A673 (cell line): ENCODE data around the gene KRTAP9-2. TPM values are rescaled to one million over a fixed set of nuclear protein-coding genes. Genes with fewer than 3 reads are reported as not detected.
"Not testable (repeated sequence)": the region's sequence is repeated elsewhere in the genome, so short reads cannot be mapped to it uniquely, and the experiment has no call there.

Source experiments
- BruUV-seq: library from RNA; stranded (reverse); fragments of 400-500 nt; replicated peaks from 2 replicates; lab custom pipeline; 2021; lab: Mats Ljungman, UMichigan
- CTCF ChIA-PET: fragments of 300-600 bp; sonication (Branson Sonifier 250); formaldehyde crosslinking; loops from one replicate; lab custom pipeline; 2022; ENCODE audit warnings: antibody characterized with exemption; lab: Charles Lee
- POLR2A ChIA-PET: fragments of 300-600 bp; sonication (Branson Sonifier 250); formaldehyde crosslinking; loops from one replicate; lab custom pipeline; 2022; ENCODE audit warnings: antibody characterized with exemption; ENCODE audit not compliant: low non-redundant PET; lab: Charles Lee
- DNase-seq: peaks from one replicate; pipeline ENCODE4 v3.0.0-alpha.2; 2015; ENCODE audit warnings: low spot score
- H3K27ac ChIP-seq: fragments of 200-600 bp; sonication (generic); 2 replicates; pipeline ENCODE4 v1.5.1; 2016; ENCODE audit warnings: mixed run types, low read depth, mild to moderate bottlenecking, mixed read lengths, antibody characterized with exemption, low read length; ENCODE audit not compliant: poor library complexity, severe bottlenecking
- H3K27me3 ChIP-seq: fragments of 200-600 bp; sonication (generic); replicated peaks from 2 replicates; pipeline ENCODE4 v1.6.1; 2017; ENCODE audit warnings: mixed run types, low read depth, mild to moderate bottlenecking, mixed read lengths, antibody characterized with exemption, low read length; ENCODE audit not compliant: insufficient read depth, poor library complexity
- H3K36me3 ChIP-seq: fragments of 200-600 bp; sonication (generic); 2 replicates; pipeline ENCODE4 v1.6.1; 2016; ENCODE audit warnings: mixed run types, mild to moderate bottlenecking, mixed read lengths, antibody characterized with exemption, low read length; ENCODE audit not compliant: insufficient read depth, poor library complexity, severe bottlenecking
- H3K4me1 ChIP-seq: fragments of 200-600 bp; sonication (generic); 2 replicates; pipeline ENCODE4 v1.6.1; 2017; ENCODE audit warnings: mixed run types, mild to moderate bottlenecking, mixed read lengths, antibody characterized with exemption, low read length; ENCODE audit not compliant: insufficient read depth, poor library complexity, severe bottlenecking
- H3K4me3 ChIP-seq: fragments of 200-600 bp; sonication (generic); 2 replicates; pipeline ENCODE4 v1.5.1; 2016; ENCODE audit warnings: low read depth, mixed run types, mild to moderate bottlenecking, mixed read lengths, low read length; ENCODE audit not compliant: poor library complexity, severe bottlenecking
- H3K9me3 ChIP-seq: fragments of 200-600 bp; sonication (generic); 2 replicates; pipeline ENCODE4 v1.6.1; 2016; ENCODE audit warnings: mixed run types, low read depth, mild to moderate bottlenecking, mixed read lengths, antibody characterized with exemption, low read length; ENCODE audit not compliant: poor library complexity, severe bottlenecking
- EZH2 ChIP-seq: fragments of 200-600 bp; sonication (generic); IDR thresholded peaks from 2 replicates; pipeline ENCODE4 v1.6.1; 2017; ENCODE audit warnings: borderline replicate concordance, low read depth, mild to moderate bottlenecking, mixed read lengths, antibody characterized with exemption, low read length; ENCODE audit not compliant: poor library complexity, severe bottlenecking
- intact Hi-C: fragments of 100-400 bp; cut with micrococcal nuclease; formaldehyde crosslinking; loops from one replicate; pipeline ENCODE4 v1.10.0; 2022; ENCODE audit not compliant: unreplicated experiment
- total RNA-seq: library from RNA; stranded (reverse); gene quantifications from 2 replicates; pipeline ENCODE4 v1.2.3, GENCODE V29; 2021
- TF ChIP-seq, protein P1 (sequence below): fragments of 300-800, 200-600 bp; sonication (generic); conservative IDR thresholded peaks from 2 replicates; pipeline ENCODE4 v1.5.1; 2017; ENCODE audit warnings: low read depth, mild to moderate bottlenecking, antibody characterized with exemption, low read length, moderate library complexity, mixed read lengths

KRTAP9-2 gene
- total RNA-seq, 1 experiment from 2014 or later: not detected

DNA sequence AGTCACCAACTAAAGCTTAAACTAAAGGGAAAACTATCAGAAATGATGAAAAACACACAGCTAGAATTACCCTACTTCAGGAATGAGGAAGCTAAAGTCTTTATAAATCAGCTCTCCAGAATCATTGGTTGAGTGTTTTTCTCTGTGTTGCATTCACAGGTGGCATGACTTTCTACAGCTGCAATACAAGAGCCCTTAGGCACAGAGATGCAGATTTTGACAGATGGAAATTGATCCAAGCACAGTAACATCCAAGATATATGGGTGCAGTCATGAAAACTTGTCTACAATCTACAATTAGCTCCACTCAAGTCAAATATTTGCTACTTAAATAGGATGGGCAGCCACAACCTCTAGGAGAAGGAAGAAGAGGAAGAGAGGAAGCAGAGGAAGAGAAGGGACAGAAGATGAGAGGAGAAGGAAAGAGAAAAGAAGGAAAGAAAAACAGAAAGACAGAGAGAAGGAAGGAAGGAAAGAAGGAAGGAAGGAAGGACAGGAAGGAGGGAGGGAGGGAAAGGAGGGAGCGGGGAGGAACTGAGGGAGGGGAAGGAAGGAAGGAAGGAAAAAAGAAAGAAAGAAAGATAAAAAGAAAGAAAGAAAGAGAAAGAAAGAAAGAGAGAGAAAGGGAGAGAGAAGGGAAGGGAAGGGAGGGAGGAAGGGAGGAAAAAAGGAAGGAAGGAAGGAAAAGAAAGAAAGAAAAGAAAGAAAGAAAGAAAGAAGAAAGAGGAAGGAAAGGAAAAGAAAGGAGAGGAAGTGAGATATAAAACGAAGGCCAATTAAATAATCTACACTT, 20.7 kb downstream of the KRTAP9-2 start:
- BruUV-seq, H3K9me3 ChIP-seq, intact Hi-C loops, H3K4me3 ChIP-seq, H3K36me3 ChIP-seq, POLR2A ChIA-PET, H3K4me1 ChIP-seq, CTCF ChIA-PET, H3K27me3 ChIP-seq, DNase-seq, H3K27ac ChIP-seq: not testable (repeated sequence)

DNA sequence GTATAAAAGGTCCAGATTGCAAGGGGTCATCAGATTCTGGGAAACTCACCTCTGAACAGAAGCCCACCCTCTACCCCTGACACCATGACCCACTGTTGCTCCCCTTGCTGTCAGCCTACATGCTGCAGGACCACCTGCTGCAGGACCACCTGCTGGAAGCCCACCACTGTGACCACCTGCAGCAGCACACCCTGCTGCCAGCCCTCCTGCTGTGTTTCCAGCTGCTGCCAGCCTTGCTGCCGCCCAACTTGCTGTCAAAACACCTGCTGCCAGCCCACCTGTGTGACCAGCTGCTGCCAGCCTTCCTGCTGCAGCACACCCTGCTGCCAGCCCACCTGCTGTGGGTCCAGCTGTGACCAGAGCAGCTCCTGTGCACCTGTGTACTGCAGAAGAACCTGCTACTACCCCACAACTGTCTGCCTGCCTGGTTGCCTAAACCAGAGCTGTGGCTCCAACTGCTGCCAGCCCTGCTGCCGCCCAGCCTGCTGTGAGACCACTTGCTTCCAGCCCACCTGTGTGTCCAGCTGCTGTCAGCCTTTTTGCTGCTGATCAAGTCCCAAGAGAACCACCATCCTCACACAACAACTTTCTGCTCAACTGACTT, 23.3 kb downstream of the KRTAP9-2 start, which contains the start of gene KRTAP9-4:
KRTAP9-4 (plus strand) TSS at position 51 of the 604 bp plus-strand sequence; CDS start at position 85, 34 bp downstream.
- BruUV-seq, H3K36me3 ChIP-seq, DNase-seq, POLR2A ChIA-PET, H3K27me3 ChIP-seq, CTCF ChIA-PET, intact Hi-C loops, H3K27ac ChIP-seq, H3K9me3 ChIP-seq, H3K4me1 ChIP-seq, H3K4me3 ChIP-seq: not testable (repeated sequence)

DNA sequence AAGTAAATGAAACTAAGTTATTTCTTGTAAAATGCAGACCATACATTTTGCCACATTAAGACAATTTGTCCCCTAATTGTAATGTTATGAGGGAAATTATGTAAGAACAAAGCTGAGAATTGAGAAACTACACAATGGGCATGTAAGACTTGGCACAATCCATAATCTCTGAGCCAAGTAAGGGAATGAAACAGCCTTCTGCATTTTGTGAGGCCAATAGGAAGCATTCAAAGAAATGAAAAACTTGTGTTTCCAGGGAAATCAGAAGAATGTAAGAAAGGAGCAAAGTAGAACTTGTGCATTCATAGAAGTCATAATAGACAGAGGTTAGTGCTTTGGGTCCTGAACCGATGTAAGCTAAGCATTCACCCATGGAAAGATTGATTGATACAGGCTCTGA, 24.8 kb downstream of the KRTAP9-2 start:
- DNase-seq: no peak
- POLR2A ChIA-PET: no interaction called here
- TF ChIP-seq, protein P1, sequence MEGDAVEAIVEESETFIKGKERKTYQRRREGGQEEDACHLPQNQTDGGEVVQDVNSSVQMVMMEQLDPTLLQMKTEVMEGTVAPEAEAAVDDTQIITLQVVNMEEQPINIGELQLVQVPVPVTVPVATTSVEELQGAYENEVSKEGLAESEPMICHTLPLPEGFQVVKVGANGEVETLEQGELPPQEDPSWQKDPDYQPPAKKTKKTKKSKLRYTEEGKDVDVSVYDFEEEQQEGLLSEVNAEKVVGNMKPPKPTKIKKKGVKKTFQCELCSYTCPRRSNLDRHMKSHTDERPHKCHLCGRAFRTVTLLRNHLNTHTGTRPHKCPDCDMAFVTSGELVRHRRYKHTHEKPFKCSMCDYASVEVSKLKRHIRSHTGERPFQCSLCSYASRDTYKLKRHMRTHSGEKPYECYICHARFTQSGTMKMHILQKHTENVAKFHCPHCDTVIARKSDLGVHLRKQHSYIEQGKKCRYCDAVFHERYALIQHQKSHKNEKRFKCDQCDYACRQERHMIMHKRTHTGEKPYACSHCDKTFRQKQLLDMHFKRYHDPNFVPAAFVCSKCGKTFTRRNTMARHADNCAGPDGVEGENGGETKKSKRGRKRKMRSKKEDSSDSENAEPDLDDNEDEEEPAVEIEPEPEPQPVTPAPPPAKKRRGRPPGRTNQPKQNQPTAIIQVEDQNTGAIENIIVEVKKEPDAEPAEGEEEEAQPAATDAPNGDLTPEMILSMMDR: no peak
- TF ChIP-seq EZH2: no peak
- intact Hi-C loops: no loop called here
- Histone ChIP-seq H3K4me3 (no peak overlapping the region), H3K27me3 (no peaks in the 10 kb centered on the region), H3K36me3 (no peaks in the 10 kb centered on the region), H3K27ac (no peak overlapping the region), H3K4me1 (no peaks in the 10 kb centered on the region), H3K9me3 (no peaks in the 10 kb centered on the region)
- CTCF ChIA-PET: no interaction called here
- BruUV-seq: no TSS peak

DNA sequence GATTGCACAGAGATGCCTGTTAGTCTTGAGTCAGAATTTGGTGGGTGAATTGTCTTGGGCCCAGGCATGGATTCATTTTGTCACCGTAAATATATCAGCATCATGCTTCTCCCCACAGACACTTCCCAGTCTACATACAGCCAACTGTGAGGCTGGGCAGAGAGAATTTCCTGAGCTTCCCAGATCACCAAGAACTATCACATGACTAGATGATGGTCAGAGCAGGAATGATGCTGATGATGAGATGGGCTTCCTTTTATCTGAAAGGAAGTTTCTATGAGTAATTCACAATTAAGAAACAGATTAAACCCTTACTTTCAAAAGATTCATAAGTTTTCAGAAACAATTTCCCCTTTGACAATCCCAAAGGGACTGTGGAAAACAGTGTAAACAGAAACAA, 28.4 kb downstream of the KRTAP9-2 start:
- no peak for TF ChIP-seq EZH2
- TF ChIP-seq, protein P1: no peak
- H3K27me3 ChIP-seq: no peaks in the 10 kb centered on the region
- no peaks in the 10 kb centered on the region for H3K4me1 ChIP-seq
- BruUV-seq: no TSS peak
- no peaks in the 10 kb centered on the region for H3K36me3 ChIP-seq
- H3K4me3 ChIP-seq: no peak overlapping the region
- H3K27ac ChIP-seq: no peak overlapping the region
- H3K9me3 ChIP-seq: no peaks in the 10 kb centered on the region
- POLR2A ChIA-PET: no interaction called here
- intact Hi-C loops: no loop called here
- DNase-seq: no peak
- CTCF ChIA-PET: no interaction called here

DNA sequence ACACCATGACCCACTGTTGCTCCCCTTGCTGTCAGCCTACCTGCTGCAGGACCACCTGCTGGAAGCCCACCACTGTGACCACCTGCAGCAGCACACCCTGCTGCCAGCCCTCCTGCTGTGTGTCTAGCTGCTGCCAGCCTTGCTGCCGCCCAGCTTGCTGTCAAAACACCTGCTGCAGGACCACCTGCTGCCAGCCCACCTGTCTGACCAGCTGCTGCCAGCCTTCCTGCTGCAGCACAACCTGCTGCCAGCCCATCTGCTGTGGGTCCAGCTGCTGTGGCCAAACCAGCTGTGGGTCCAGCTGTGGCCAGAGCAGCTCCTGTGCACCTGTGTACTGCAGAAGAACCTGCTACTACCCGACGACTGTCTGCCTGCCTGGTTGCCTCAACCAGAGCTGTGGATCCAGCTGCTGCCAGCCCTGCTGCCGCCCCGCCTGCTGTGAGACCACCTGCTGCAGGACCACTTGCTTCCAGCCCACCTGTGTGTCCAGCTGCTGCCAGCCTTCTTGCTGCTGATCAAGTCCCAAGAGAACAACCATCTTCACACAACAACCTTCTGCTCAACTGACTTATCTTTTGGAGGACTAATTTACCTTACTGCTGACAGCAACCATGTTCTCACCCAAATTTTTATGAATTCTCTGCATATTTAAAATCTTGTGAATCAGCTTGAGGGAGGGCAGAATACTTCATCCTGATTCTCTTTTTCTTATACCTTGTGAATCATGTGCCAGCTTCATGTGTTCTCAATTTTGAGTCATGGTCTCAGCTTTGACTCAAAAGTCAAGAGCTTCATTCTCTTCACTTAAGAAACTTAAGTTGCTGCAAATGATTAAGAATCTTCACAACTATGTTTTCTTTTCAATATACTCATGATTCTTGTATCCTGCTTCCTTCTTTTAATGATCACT, 29.2 kb downstream of the KRTAP9-2 start, which contains the start of gene KRTAP9-9:
KRTAP9-9 (plus strand) TSS at position 4 of the 910 bp plus-strand sequence.
- H3K4me1 ChIP-seq, DNase-seq, H3K27ac ChIP-seq, H3K36me3 ChIP-seq, H3K27me3 ChIP-seq, BruUV-seq, H3K4me3 ChIP-seq, H3K9me3 ChIP-seq, intact Hi-C loops, POLR2A ChIA-PET, CTCF ChIA-PET: not testable (repeated sequence)
